ENCODE data around the gene SORBS1. TPM values are rescaled to one million over a fixed set of nuclear protein-coding genes. Genes with fewer than 3 reads are reported as not detected.

SORBS1 gene
- total and polyA plus RNA-seq, 2 donors (not counting 3 experiments of a cell fraction or from before 2014, with no cell fraction given), result 2.0 to 7.9 TPM

DNA sequence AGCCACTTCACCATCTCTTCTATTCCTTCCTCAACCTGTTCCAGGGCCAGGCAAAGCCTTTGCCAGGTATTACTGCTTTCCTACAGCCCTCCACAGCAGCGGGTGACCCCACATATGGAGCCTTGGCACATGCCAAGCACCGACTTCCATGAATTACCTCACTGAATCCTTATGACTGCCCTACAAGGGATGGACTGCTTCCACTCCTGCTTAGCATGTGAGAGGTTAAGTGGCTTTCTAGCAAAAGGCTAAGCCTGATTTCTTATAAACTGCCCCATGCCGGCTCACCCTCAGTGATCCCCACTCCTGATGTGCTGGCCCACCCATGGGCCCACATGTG, 226.4 kb downstream of the SORBS1 start:
- FAIRE-seq (no peak), DNase-seq (ENCODE audit: low read depth, low spot score) (no peak)
- ChIA-PET POLR2A (no interaction called here), CTCF (interaction anchor here (2.2 to 2.3 kb wide), 2 partner anchors 26 to 88 kb away, joined by 7 to 9 read pairs; no protein-coding TSS in a partner anchor)
- H3K27ac ChIP-seq (ENCODE audit: insufficient read depth, low read depth, low read length), result peak overlapping the region; percentile 96
- H4K20me1 ChIP-seq (replicated peaks; ENCODE audit: control insufficient read depth, extremely low read depth, insufficient read depth, low read length), result no peaks in the 10 kb centered on the region
- intact Hi-C loops (cut with micrococcal nuclease), result loop anchor here (1.0 kb wide), 4 partner anchors 26 to 88 kb away; no protein-coding TSS in a partner anchor
- no peaks in the 10 kb centered on the region for H3K36me3 ChIP-seq (ENCODE audit: control insufficient read depth in 2 of 2, extremely low read depth in 1 of 2, insufficient read depth in 2 of 2, low read length in 2 of 2)
- no peaks in the 10 kb centered on the region for H3K9me1 ChIP-seq (replicated peaks; ENCODE audit: control insufficient read depth, extremely low read depth, insufficient read depth, low read length)
- TF ChIP-seq FOS (IDR thresholded peaks at IDR 0.05; ENCODE audit: borderline replicate concordance, insufficient read depth, low read length), result no peak
- TF ChIP-seq POLR2AphosphoS5 (IDR thresholded peaks at IDR 0.05; ENCODE audit: insufficient read depth, low read depth, low read length), result peak; percentile 5
- H3K79me2 ChIP-seq (ENCODE audit: control insufficient read depth, insufficient read depth, low read length), result no peaks in the 10 kb centered on the region
- H2AFZ ChIP-seq (ENCODE audit: low read depth, low read length), result peak overlapping the region; percentile 76
- H3K4me3 ChIP-seq (replicated peaks in 1 of 3; ENCODE audit: insufficient read depth in 1 of 3, low read depth in 1 of 3, low read length in 3 of 3), result no peak overlapping the region
- H3K27me3 ChIP-seq (ENCODE audit: control insufficient read depth in 2 of 2, insufficient read depth in 2 of 2, low read length in 2 of 2), result no peaks in the 10 kb centered on the region
- peak overlapping the region; percentile 62 for H3K4me2 ChIP-seq (ENCODE audit: insufficient read depth, low read length)
- no peaks in the 10 kb centered on the region for H3K9me3 ChIP-seq (replicated peaks; ENCODE audit: control insufficient read depth, insufficient read depth, low read length)
- dilution Hi-C loops (cut with MboI; ENCODE audit: extremely low pct_ligation_motif_present, low sequenced_read_pairs), result no loop called here
- H3K9ac ChIP-seq (replicated peaks; ENCODE audit: extremely low read depth, insufficient read depth, low read length), result peak overlapping the region; percentile 62
- H3K4me1 ChIP-seq (ENCODE audit: control insufficient read depth, extremely low read depth, insufficient read depth, low read length), result peaks cover 30% of the 10 kb centered on the region
- TSS peak; percentile 98 for BruUV-seq (replicated peaks)

- H3K4me3 ChIP-seq (replicated peaks in 1 of 3; ENCODE audit: insufficient read depth in 1 of 3, low read depth in 1 of 3, low read length in 3 of 3), result no peak overlapping the region
- H3K27ac ChIP-seq (ENCODE audit: insufficient read depth, low read depth, low read length), result peak overlapping the region; percentile 96
- no peaks in the 10 kb centered on the region for H3K27me3 ChIP-seq (ENCODE audit: control insufficient read depth in 2 of 2, insufficient read depth in 2 of 2, low read length in 2 of 2)
- H3K4me2 ChIP-seq (ENCODE audit: insufficient read depth, low read length), result peak overlapping the region; percentile 62
- BruUV-seq (replicated peaks), result TSS peak; percentile 95
- H3K4me1 ChIP-seq (ENCODE audit: control insufficient read depth, extremely low read depth, insufficient read depth, low read length), result peaks cover 30% of the 10 kb centered on the region
- dilution Hi-C loops (cut with MboI; ENCODE audit: extremely low pct_ligation_motif_present, low sequenced_read_pairs) (no loop called here), intact Hi-C loops (cut with micrococcal nuclease) (loop anchor here (1.0 kb wide), 4 partner anchors 26 to 88 kb away; no protein-coding TSS in a partner anchor)
- no peaks in the 10 kb centered on the region for H3K9me3 ChIP-seq (replicated peaks; ENCODE audit: control insufficient read depth, insufficient read depth, low read length)
- CTCF ChIA-PET, result interaction anchor here (0.6 to 2.3 kb wide), 5 partner anchors 19 to 728 kb away, joined by 3 to 9 read pairs (median 5); no protein-coding TSS in a partner anchor
- no peaks in the 10 kb centered on the region for H3K9me1 ChIP-seq (replicated peaks; ENCODE audit: control insufficient read depth, extremely low read depth, insufficient read depth, low read length)
- POLR2A ChIA-PET, result no interaction called here
- H3K79me2 ChIP-seq (ENCODE audit: control insufficient read depth, insufficient read depth, low read length), result no peaks in the 10 kb centered on the region
- peak overlapping the region; percentile 72 for H3K9ac ChIP-seq (replicated peaks; ENCODE audit: extremely low read depth, insufficient read depth, low read length)
- DNase-seq (ENCODE audit: low read depth, low spot score), result peak; percentile 89
- H4K20me1 ChIP-seq (replicated peaks; ENCODE audit: control insufficient read depth, extremely low read depth, insufficient read depth, low read length), result no peaks in the 10 kb centered on the region
- peak; percentile 57 for TF ChIP-seq POLR2A (IDR thresholded peaks at IDR 0.05; ENCODE audit: low read depth, low read length)
- TF ChIP-seq JUN (IDR thresholded peaks at IDR 0.05; ENCODE audit: borderline replicate concordance, insufficient read depth, insufficient read length, low read depth), result peak; percentile 83
- TF ChIP-seq POLR2AphosphoS5 (IDR thresholded peaks at IDR 0.05; ENCODE audit: insufficient read depth, low read depth, low read length), result peak; percentile 80
- TF ChIP-seq EZH2 (IDR thresholded peaks at IDR 0.05; ENCODE audit: borderline replicate concordance, low read depth, low read length, severe bottlenecking), result no peak
- peak; percentile 96 for TF ChIP-seq FOS (IDR thresholded peaks at IDR 0.05; ENCODE audit: borderline replicate concordance, insufficient read depth, low read length)
- TF ChIP-seq, protein P1, sequence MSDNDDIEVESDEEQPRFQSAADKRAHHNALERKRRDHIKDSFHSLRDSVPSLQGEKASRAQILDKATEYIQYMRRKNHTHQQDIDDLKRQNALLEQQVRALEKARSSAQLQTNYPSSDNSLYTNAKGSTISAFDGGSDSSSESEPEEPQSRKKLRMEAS (IDR thresholded peaks at IDR 0.05; ENCODE audit: insufficient read depth, insufficient read length), result no peak
- no peak for TF ChIP-seq MYC (IDR thresholded peaks at IDR 0.05; ENCODE audit: low read depth, low read length)
- TF ChIP-seq, protein P2, sequence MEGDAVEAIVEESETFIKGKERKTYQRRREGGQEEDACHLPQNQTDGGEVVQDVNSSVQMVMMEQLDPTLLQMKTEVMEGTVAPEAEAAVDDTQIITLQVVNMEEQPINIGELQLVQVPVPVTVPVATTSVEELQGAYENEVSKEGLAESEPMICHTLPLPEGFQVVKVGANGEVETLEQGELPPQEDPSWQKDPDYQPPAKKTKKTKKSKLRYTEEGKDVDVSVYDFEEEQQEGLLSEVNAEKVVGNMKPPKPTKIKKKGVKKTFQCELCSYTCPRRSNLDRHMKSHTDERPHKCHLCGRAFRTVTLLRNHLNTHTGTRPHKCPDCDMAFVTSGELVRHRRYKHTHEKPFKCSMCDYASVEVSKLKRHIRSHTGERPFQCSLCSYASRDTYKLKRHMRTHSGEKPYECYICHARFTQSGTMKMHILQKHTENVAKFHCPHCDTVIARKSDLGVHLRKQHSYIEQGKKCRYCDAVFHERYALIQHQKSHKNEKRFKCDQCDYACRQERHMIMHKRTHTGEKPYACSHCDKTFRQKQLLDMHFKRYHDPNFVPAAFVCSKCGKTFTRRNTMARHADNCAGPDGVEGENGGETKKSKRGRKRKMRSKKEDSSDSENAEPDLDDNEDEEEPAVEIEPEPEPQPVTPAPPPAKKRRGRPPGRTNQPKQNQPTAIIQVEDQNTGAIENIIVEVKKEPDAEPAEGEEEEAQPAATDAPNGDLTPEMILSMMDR (IDR thresholded peaks at IDR 0.05; ENCODE audit: extremely low read depth in 1 of 2, insufficient read depth in 1 of 2, low read depth in 1 of 2, low read length in 2 of 2), result no peak
- peak; percentile 78 for TF ChIP-seq GATA2 (IDR thresholded peaks at IDR 0.05; ENCODE audit: insufficient read depth, insufficient read length, low read depth, low read length)
- H3K36me3 ChIP-seq (ENCODE audit: control insufficient read depth in 2 of 2, extremely low read depth in 1 of 2, insufficient read depth in 2 of 2, low read length in 2 of 2), result no peaks in the 10 kb centered on the region
- FAIRE-seq, result peak; percentile 99
- peak overlapping the region; percentile 79 for H2AFZ ChIP-seq (ENCODE audit: low read depth, low read length)
Measured at GRCh38 chr10:95333997-95334804, 227.0 kb downstream of the SORBS1 start.

Data from endothelial cell of umbilical vein (primary cell).